Ishikawa (cell line): Measurements from ENCODE around the gene LCA5.

Experiments
- CEBPB ChIP-seq: IDR thresholded peaks from 2 replicates; pipeline ENCODE4 v1.6.1; 2012
- CREB1 ChIP-seq: IDR thresholded peaks from 2 replicates; pipeline ENCODE4 v1.6.1; 2012; ENCODE audit warnings: low read depth
- EGR1 ChIP-seq: IDR thresholded peaks from 2 replicates; pipeline ENCODE4 v1.6.1; 2012
- EP300 ChIP-seq: IDR thresholded peaks from 2 replicates; pipeline ENCODE4 v1.6.1; 2012; ENCODE audit warnings: borderline replicate concordance
- FOXM1 ChIP-seq: IDR thresholded peaks from 2 replicates; pipeline ENCODE4 v1.6.1; 2012; ENCODE audit warnings: low read depth, borderline replicate concordance
- MAX ChIP-seq: IDR thresholded peaks from 2 replicates; pipeline ENCODE4 v1.6.1; 2012
- NFIC ChIP-seq: IDR thresholded peaks from 2 replicates; pipeline ENCODE4 v1.6.1; 2012
- RAD21 ChIP-seq: IDR thresholded peaks from 2 replicates; pipeline ENCODE4 v1.6.1; 2012; ENCODE audit warnings: low read depth
- REST ChIP-seq: IDR thresholded peaks from 2 replicates; pipeline ENCODE4 v1.6.1; 2012; ENCODE audit warnings: low read depth, mild to moderate bottlenecking
- TAF1 ChIP-seq: IDR thresholded peaks from 2 replicates; pipeline ENCODE4 v1.6.1; 2012; ENCODE audit warnings: low read depth, mild to moderate bottlenecking
- TCF12 ChIP-seq: IDR thresholded peaks from 2 replicates; pipeline ENCODE4 v1.6.1; 2012; ENCODE audit warnings: low read depth
- TEAD4 ChIP-seq: IDR thresholded peaks from 2 replicates; pipeline ENCODE4 v1.6.1; 2012
- USF1 ChIP-seq: IDR thresholded peaks from 2 replicates; pipeline ENCODE4 v1.6.1; 2012
- YY1 ChIP-seq: IDR thresholded peaks from 2 replicates; pipeline ENCODE4 v1.6.1; 2012; ENCODE audit warnings: low read depth
- ZBTB7A ChIP-seq: IDR thresholded peaks from 2 replicates; pipeline ENCODE4 v1.6.1; 2012; ENCODE audit warnings: low read depth

Gene LCA5

GRCh38 chr6:79506251-79506650 lies 31.0 kb downstream of the LCA5 start:
- TF ChIP-seq MAX (no peak), CEBPB (no peak)

GRCh38 chr6:79504372-79504771 lies 32.9 kb downstream of the LCA5 start:
- TF ChIP-seq TCF12 (no peak), USF1 (no peak), TAF1 (no peak), EGR1 (no peak), EP300 (no peak), YY1 (no peak), CREB1 (no peak), TEAD4 (no peak), RAD21 (no peak), ZBTB7A (no peak), NFIC (no peak), MAX (no peak), CEBPB (no peak), FOXM1 (no peak)

- TF ChIP-seq NFIC (no peak), ZBTB7A (no peak), RAD21 (no peak), CEBPB (no peak), EP300 (no peak), USF1 (no peak), FOXM1 (no peak), YY1 (no peak)
These were observed 38.4 kb downstream of the LCA5 start for GRCh38 chr6:79498842-79499241.

GRCh38 chr6:79495246-79495645 lies 42.0 kb downstream of the LCA5 start:
- no peak for TF ChIP-seq TCF12
- no peak for TF ChIP-seq YY1
- TF ChIP-seq FOXM1: no peak
- no peak for TF ChIP-seq ZBTB7A
- no peak for TF ChIP-seq REST
- no peak for TF ChIP-seq EP300
- no peak for TF ChIP-seq EGR1
- no peak for TF ChIP-seq NFIC
- no peak for TF ChIP-seq USF1
- no peak for TF ChIP-seq MAX
- no peak for TF ChIP-seq RAD21
- TF ChIP-seq TAF1: no peak
- TF ChIP-seq CREB1: no peak
- TF ChIP-seq TEAD4: no peak
- no peak for TF ChIP-seq CEBPB

GRCh38 chr6:79494841-79495240 lies 42.4 kb downstream of the LCA5 start:
- TF ChIP-seq TEAD4: no peak
- TF ChIP-seq CREB1: no peak
- no peak for TF ChIP-seq TAF1
- TF ChIP-seq CEBPB: no peak
- no peak for TF ChIP-seq FOXM1
- TF ChIP-seq EGR1: no peak

- TF ChIP-seq TAF1 (no peak), CEBPB (no peak), TCF12 (no peak), ZBTB7A (no peak), USF1 (no peak), EGR1 (no peak), YY1 (no peak), REST (no peak), RAD21 (no peak), MAX (no peak), CREB1 (no peak), TEAD4 (no peak), FOXM1 (no peak), EP300 (no peak), NFIC (no peak)
These were observed 66.5 kb downstream of the LCA5 start for GRCh38 chr6:79470728-79471127.
